T-helper 1 cell treated with Interleukin-12 subunit alpha and Interleukin-12 subunit beta and Interleukin-4 antibody, amounts not matched to agents 30 ng/mL and 1 ng/mL, for 36 hours (primary cell): Measurements from ENCODE around the gene HDAC4. TPM values are rescaled to one million over a fixed set of nuclear protein-coding genes. Genes with fewer than 3 reads are reported as not detected.

Source experiments
- intact Hi-C: fragments of 100-400 bp; cut with micrococcal nuclease; formaldehyde crosslinking; loops from one replicate; pipeline ENCODE4 v1.15.1; 2024
- total RNA-seq: library from RNA; stranded (reverse); gene quantifications from 2 replicates; pipeline ENCODE4 v1.2.3, GENCODE V29; 2022

HDAC4 gene
- total RNA-seq, 1 donor from 2014 or later: 82.1 TPM

GRCh38 chr2:239152239-239152915 lies 248.4 kb downstream of the HDAC4 start:
- intact Hi-C loops: no loop called here

DNA sequence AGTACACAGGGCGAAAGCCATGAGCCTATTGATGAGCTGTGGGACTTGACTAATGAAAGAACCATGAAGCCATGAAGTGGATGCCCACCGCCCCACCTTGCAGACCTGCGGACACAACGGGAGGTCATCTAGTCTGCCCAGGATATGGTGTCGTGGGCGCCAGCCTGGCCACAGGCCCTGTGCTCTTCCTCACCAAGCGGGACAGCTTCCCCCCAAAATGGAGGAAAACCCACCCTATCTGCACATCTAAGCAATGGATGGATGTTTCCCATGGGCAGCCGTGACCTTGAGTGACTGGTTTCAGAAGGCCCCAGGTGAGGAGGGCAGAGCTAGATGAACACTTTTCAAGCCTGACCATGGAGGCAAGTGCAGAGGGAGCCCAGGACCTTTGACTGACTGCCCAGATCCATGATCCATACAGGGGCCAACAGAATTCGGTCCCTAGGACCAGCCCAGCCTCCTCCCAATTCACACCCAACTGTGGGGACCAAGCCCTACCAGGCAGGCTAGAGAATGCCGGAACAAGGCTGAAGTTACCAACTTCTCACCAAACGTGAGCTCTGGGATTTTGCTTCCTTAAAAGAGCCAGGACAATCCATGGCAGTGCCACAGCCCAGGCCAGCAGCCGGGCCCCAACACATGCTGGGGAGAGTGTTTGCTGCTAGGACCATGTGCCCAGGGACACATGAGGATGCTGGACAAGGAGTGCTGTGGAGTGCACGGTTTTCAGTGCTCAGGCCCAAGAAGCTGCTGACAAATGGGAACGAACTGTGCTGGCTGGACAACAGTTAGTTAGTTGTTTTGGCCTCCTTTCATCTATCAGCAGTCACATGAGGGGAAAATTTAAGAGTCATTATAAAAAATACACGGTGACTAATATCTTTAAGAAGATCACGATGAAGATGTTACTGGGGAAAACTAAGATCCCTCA lies 249.4 kb downstream of the HDAC4 start:
- intact Hi-C loops: no loop called here

DNA sequence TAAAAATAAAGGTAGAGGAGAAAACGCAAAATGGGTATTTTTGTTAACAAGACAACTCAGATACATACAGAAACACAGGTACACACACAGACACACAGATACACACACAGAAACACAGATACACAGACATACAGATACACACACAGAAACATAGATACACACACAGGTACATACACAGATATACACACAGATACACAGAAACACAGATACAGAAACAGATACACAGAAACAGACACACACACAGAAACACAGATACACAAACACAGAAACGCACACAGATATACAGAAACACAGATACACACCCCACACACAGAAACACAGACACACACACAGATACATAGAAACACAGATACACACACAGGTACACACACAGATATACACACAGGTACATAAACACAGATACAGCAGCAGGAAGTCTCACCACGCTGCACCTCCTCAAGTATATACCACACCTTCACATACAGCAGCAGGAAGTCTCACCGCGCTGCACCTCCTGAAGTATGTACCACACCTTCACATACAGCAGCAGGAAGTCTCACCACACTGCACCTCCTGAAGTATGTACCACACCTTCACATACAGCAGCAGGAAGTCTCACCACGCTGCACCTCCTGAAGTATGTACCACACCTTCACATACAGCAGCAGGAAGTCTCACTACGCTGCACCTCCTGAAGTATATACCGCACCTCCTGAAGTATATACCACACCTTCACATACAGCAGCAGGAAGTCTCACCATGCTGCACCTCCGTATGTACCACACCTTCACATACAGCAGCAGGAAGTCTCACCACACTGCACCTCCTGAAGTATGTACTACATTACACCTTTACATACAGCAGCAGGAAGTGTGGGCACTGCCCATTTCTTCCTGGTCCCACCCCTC lies 250.5 kb downstream of the HDAC4 start:
- intact Hi-C loops: no loop called here

- intact Hi-C loops: no loop called here
Observed at GRCh38 chr2:239149501-239149900, 251.3 kb downstream of the HDAC4 start.

- intact Hi-C loops: no loop called here
Observed at GRCh38 chr2:239148495-239149200, 252.2 kb downstream of the HDAC4 start.

GRCh38 chr2:239147376-239147775 lies 253.4 kb downstream of the HDAC4 start:
- intact Hi-C loops: no loop called here

GRCh38 chr2:239146741-239147181 lies 254.1 kb downstream of the HDAC4 start:
- intact Hi-C loops: no loop called here

- intact Hi-C loops: no loop called here
Observed at GRCh38 chr2:239146011-239146641, 254.7 kb downstream of the HDAC4 start.

DNA sequence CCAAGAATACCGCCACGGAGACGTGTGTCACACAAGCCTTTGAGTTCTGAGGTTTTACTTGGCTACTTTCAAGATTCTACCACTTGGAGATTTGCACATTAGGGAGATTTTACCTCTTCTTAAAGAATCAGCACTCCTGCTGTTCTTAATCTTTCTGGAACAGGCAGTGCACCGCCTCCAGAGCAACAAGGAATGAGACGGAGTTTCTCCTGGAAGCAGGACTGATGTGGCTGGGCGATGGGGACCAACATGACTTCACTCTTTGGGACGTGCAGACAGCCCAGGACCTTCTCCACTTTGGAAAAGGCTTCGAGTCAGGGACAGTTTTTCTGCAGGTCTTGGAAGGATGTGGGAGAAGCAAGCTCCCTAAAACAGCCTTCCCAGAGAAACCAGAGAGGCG lies 255.2 kb downstream of the HDAC4 start:
- intact Hi-C loops: loop anchor here (2.0 kb wide), 1 partner anchor 119 kb away; no protein-coding TSS in a partner anchor

GRCh38 chr2:239145106-239145505 lies 255.7 kb downstream of the HDAC4 start:
- intact Hi-C loops: loop anchor here (2.0 kb wide), 1 partner anchor 120 kb away; no protein-coding TSS in a partner anchor

DNA sequence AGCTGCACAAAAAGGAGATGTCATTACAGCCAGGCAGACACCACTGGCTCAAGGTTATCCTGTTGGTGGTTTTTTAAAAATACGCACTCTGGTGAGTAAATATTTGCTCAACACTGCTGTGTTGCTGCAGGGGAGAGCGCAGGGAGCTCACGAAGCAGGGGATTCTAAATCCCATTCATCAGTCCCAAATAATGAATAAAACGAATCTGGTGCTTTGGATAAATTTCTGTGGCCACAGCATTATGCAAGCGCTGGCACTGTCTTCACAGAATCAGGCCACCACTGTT lies 256.2 kb downstream of the HDAC4 start:
- intact Hi-C loops: loop anchor here (1.0 to 2.0 kb wide), 2 partner anchors 120 to 255 kb away; no protein-coding TSS in a partner anchor

DNA sequence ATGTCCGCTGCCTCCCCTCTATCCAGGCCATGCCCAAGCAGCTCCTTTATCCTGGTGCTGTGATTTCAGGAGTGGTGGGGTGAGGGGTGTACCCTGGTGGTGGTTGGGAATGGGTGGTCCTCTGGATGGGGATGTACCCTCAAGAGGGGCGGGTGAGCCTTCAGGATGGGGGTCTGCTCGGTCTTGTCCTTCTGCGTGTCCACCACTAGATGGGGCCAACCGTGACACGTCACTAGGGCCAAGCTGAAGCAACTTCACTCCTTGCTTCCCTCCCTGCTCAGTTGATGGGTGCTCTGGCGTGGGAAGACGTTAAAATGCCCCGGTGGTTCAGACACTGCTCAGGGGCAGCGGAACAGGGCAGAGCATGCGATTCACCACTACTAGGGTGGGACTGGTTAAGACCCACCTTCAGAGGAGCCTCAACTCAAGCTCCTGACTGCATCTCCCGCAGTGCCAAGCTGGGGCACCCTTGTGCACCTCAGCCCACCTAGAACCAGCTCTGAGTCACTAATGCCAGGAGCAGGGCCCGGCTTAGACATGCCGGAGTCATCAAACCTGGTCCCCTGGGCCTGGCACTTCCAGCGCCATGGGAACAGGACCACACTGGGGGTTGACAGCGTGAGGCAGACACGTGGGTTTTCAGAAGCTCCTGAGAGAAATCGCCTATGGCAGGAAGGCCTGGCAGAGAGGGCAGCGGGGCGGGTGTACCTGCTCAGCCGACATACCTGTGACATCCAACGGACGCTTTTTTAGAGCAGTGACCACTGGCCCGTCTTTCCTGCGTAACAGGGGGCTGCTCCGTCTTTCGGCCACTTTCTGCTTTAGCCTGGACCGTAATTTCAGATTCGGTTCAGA lies 256.7 kb downstream of the HDAC4 start:
- intact Hi-C loops: loop anchor here (1.0 to 2.0 kb wide), 2 partner anchors 121 to 255 kb away; no protein-coding TSS in a partner anchor

- intact Hi-C loops: no loop called here
Observed at GRCh38 chr2:239142806-239143205, 258.0 kb downstream of the HDAC4 start.

- intact Hi-C loops: no loop called here
Observed at GRCh38 chr2:239142296-239142695, 258.5 kb downstream of the HDAC4 start.

DNA sequence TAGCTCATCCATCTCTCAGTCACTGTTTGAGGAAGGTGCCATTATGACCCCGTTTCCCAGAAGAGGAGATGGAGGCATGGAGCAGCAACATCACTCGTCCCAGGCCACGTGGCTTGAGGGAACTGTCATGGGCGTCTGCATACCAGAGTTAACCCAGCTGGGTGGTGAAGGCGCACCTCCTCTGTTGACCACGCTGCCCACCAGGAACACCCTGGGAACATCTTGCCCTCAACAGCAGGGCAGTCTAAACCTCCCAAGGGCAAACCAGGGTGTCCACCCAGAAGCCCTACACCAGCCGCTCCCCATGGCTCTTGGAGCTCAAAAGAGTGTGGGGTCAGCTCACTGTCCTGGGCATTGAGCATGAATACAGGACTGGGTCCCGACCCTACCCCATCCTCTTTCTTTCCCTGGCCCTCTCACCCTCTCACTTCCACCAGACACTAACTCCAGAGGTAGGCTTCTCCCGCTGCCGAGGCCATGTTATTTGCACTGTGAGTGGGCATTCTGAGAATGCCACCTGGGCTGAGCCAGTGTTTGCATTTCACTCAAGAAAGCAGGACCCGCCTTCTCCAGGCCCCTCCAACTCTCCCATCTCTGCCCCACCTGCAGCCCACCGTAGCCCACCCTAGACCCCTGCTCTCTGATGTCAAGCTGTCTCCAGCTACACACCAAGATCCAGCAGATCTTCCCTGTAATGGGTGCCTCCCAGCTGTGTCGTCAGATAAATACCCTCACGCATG lies 259.6 kb downstream of the HDAC4 start:
- intact Hi-C loops: no loop called here

DNA sequence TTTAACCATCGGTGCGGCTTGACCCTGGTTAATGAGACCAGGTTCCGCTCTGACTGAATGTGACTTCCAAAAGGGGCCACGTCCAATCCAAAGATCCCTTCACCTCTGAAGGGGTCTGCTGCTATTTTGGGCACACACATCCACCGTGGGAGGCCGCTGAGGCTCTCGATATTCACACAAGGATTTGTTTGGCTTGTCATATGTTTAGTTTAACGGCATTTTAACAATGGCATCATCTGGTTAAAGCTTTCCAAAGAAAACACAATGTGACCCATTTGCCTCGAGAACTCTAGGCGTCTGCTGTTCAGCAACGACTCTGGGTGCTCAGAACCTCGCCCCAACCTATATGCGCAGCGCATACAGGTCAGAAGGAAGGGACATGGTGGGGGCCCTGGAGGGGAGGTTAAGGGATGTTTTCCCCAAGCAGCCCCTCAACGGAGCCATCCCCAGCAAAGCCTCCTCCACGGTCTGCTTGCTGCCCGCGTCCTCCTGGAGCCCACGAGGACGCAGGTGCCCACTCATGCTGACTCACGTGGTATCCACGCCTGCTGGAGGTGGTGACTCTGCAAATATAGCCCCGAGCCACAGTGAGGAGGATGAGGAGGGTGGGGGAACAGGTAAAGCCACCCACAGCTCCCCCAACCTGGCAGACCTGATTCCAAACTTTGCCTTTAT lies 260.3 kb downstream of the HDAC4 start:
- intact Hi-C loops: no loop called here

DNA sequence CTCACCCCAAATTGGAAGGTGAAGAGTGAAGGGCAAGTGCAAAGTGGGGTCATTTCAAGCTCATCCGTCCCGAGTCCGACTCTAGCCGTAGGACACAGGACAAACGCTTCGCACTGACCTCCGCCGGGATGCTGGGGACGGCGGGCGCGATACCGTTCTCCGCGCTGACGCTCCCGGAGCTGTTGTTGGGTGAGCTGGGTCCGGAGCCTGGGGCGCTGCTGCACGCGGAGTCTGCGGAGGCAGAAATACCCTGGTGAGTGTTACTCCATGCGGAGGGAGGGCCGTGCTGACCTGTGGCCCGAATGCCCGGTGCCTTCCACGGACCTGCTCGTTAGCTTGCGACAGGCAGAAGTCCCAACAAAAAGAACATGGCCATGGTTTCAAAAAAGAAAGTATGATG lies 261.3 kb downstream of the HDAC4 start:
- intact Hi-C loops: no loop called here

DNA sequence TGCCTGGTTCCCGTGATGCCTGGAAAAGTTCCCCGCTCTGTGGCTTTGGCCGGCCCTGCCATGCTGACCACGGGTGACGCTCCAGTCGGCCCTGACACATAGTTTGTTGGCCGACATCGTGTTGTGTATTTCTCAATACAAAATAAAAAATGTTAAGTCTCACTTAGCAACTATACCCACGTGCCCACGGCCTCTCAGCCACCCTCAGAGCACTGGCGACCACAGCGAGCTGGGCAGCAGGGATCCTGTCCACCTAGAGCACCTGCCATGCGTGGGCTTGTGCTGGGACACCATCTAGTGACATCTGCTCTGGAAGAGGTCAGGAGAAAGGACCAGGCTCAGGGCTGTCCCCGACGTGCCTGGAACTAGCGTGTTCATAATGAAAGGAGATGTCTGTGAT lies 261.7 kb downstream of the HDAC4 start:
- intact Hi-C loops: no loop called here
